Heart left ventricle (tissue), 16 donors: Measurements from ENCODE around the gene R3HDM2. TPM values are rescaled to one million over a fixed set of nuclear protein-coding genes. Genes with fewer than 3 reads are reported as not detected.

Experiments used
- ATAC-seq, 4 donors: fragments of 200-7000 bp; cut with Tn5 transposase; one replicate each; pipeline ENCODE4 v1.9.1; 2020 to 2022; ENCODE audit warnings: moderate library complexity in 4 of 4, mild to moderate bottlenecking in 3 of 4, moderate number of reproducible peaks in 1 of 4
- DNase-seq, 5 donors: peaks; one replicate each; pipeline ENCODE4 v3.0.0-alpha.2; 2020
- H3K27ac ChIP-seq, 12 donors: fragments of 200-600 bp; sonication (generic) in 4 of 12; one replicate each; pipeline versions ENCODE4 v1.5.0 to v1.8.0; 2016 to 2022; ENCODE audit warnings: mild to moderate bottlenecking in 2 of 12
- H3K27me3 ChIP-seq, 9 donors: fragments of 200-600 bp; sonication (generic) in 2 of 9; one replicate each; pipeline versions ENCODE4 v1.5.1 to v1.8.0; 2016 to 2022; ENCODE audit warnings: mild to moderate bottlenecking in 3 of 9
- H3K36me3 ChIP-seq, 9 donors: fragments of 200-600 bp; sonication (generic) in 2 of 9; one replicate each; pipeline versions ENCODE4 v1.5.0 to v1.8.0; 2018 to 2022; ENCODE audit warnings: mild to moderate bottlenecking in 2 of 9
- H3K4me1 ChIP-seq, 12 donors: fragments of 200-600 bp; sonication (generic) in 4 of 12; one replicate each; pipeline versions ENCODE4 v1.5.0 to v1.8.0; 2016 to 2022; ENCODE audit warnings: mild to moderate bottlenecking in 3 of 12
- H3K4me3 ChIP-seq, 12 donors: fragments of 200-600 bp; sonication (generic) in 4 of 12; one replicate each; pipeline versions ENCODE4 v1.5.0 to v1.8.0; 2017 to 2022; ENCODE audit warnings: mild to moderate bottlenecking in 9 of 12, moderate library complexity in 4 of 12
- H3K9me3 ChIP-seq, 12 donors: fragments of 200-600 bp; sonication (generic) in 4 of 12; one replicate each; pipeline versions ENCODE4 v1.5.0 to v1.8.0; 2016 to 2022; ENCODE audit warnings: mild to moderate bottlenecking in 1 of 12
- POLR2A ChIP-seq, 2 donors: fragments of 450-650 bp; IDR thresholded peaks; one replicate each; pipeline ENCODE4 v1.6.1; 2017; ENCODE audit warnings: antibody characterized with exemption in 2 of 2, mild to moderate bottlenecking in 2 of 2, moderate library complexity in 2 of 2
- WGBS, 4 donors: extraction: QIAGEN DNeasy Blood & Tissue Kit in 2 of 4; methylation state at CpG; one replicate each; pipeline versions ENCODE4 v1.1.5 to v1.1.7; 2013 to 2018; 5-methylcytosine and 5-hydroxymethylcytosine counted together
- intact Hi-C, 10 donors: fragments of 100-400 bp; cut with DNase I; formaldehyde crosslinking; loops; one replicate each; pipeline versions ENCODE4 v1.11.1 to v1.14.2; 2022
- polyA plus RNA-seq, 2 donors: library from polyadenylated mRNA; stranded (reverse); fragments of 200-250 nt; gene quantifications; one replicate each; pipeline ENCODE4 v1.2.3, GENCODE V29; 2013
- total RNA-seq, 9 donors: library from RNA; depleted of rRNA in 2 of 9; stranded (reverse); fragments of >200 nt in 2 of 9; fragmentation: NEBNext Ultra II Directional in 3 of 9; extraction: Animal tissue kit (Norgen Biotek cat#: 25700) in 3 of 9; gene quantifications; one replicate each; pipeline versions ENCODE4 v1.1.0 to v1.2.4, GENCODE V29; 2016 to 2023
- TF ChIP-seq, protein P1 (sequence below), 12 donors: fragments of 200-600 bp; sonication (generic) in 4 of 12; IDR thresholded peaks; one replicate each; pipeline versions ENCODE4 v1.5.0 to v1.8.0; 2018 to 2022; ENCODE audit warnings: antibody characterized with exemption in 12 of 12, mild to moderate bottlenecking in 5 of 12
- donor health status: ischemic (EF 13 %, LVEDD 7.1; RV severe dilation, severe dysfunction).
- donor health status: healthy with polysubstance abuse.
- donor health status: DM: no; HTN: yes; CAD: no.
- donor health status: DM: no; HTN: no; CAD: no.
- donor health status: ischemic (EF 25% LVEDD 6.9; RV normal size, moderate dysfunction).
- donor health status: ischemic (EF 25% LVEDD 5.7; RV mildly dilated, moderate dysfunction).
- donor health status: healthy.
- donor health status: DM: yes; HTN: yes; CAD: no.
- donor health status: ischemic (EF 35%, LVEDD 5.7; RV mildly dilated, moderate dysfunction).
- donor health status: nonischemic (EF 11% LVEDD 7.7; RV severe dilation, severe dysfunction).
- donor health status: DM: yes; HTN: yes; CAD: no.
- donor health status: PGD.
- donor health status: ischemic (EF 29% LVEDD 5.4; RV normal size, mild dysfunction).
- donor health status: nonischemic (EF 23%, LVEDD 6.1; RV moderate dilation, normal function).

Gene R3HDM2
- total and polyA plus RNA-seq, 11 donors: 12.7 to 102 (median 59.8) TPM

DNA sequence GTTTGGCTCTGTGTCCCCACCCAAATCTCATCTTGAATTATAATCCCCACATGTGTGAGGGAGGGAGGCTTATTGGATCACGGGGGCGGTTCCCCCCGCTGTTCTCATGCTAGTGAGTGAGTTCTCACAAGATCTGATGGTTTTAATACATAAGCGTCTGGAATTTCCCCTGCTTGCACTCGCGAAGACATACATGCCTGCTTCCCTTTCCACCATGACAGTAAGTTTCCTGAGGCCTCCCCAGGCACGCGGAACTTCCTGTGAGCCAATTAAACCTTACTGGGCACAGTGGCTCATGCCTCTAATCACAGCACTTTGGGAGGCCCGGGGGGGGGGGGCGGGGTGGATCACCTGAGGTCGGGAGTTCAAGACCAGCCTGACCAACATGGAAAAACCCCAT, 60.8 kb downstream of the R3HDM2 start:
- WGBS, 4 donors: 90 to 96% (median 95%) methylated on average over 10 to 11 of the region's 11 CpGs
- no peak for ATAC-seq
- peaks cover 0 to 25% (median 10%) of the 10 kb centered on the region in 12 donors for H3K4me1 ChIP-seq
- H3K27ac ChIP-seq: no peak overlapping the region
- no peak overlapping the region for H3K4me3 ChIP-seq
- TF ChIP-seq POLR2A (IDR thresholded peaks at IDR 0.05): no peak
- TF ChIP-seq, protein P1, sequence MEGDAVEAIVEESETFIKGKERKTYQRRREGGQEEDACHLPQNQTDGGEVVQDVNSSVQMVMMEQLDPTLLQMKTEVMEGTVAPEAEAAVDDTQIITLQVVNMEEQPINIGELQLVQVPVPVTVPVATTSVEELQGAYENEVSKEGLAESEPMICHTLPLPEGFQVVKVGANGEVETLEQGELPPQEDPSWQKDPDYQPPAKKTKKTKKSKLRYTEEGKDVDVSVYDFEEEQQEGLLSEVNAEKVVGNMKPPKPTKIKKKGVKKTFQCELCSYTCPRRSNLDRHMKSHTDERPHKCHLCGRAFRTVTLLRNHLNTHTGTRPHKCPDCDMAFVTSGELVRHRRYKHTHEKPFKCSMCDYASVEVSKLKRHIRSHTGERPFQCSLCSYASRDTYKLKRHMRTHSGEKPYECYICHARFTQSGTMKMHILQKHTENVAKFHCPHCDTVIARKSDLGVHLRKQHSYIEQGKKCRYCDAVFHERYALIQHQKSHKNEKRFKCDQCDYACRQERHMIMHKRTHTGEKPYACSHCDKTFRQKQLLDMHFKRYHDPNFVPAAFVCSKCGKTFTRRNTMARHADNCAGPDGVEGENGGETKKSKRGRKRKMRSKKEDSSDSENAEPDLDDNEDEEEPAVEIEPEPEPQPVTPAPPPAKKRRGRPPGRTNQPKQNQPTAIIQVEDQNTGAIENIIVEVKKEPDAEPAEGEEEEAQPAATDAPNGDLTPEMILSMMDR (IDR thresholded peaks at IDR 0.05): no peak
- intact Hi-C loops: no loop called here
- H3K27me3 ChIP-seq: no peaks in the 10 kb centered on the region
- peaks cover 0 to 16% (median 6%) of the 10 kb centered on the region in 12 donors for H3K9me3 ChIP-seq
- H3K36me3 ChIP-seq: peaks cover 0 to 4% (median 0%) of the 10 kb centered on the region in 9 donors
- DNase-seq: no peak

DNA sequence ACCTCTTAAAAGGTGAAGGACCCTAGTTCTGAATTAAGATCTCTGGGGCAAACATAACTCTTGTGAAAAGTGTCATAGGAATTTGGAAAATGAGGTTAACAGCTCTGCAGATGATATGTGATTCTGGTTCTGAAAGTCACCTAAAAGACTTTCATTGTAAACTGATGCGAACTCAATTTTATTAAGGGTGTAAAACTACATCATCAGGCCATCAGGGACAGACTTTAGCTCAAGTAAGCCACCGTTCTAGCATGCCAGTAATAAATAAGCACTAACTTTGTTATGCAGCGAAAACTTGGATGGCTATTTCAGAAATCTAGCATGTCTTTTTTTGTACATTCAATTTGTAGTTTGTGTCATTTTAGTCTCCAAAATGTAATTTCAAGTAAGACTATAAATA, 61.6 kb downstream of the R3HDM2 start:
- no peak for ATAC-seq

GRCh38 chr12:57368349-57369095, 62.3 kb downstream of the R3HDM2 start:
- TF ChIP-seq, protein P1 (IDR thresholded peaks at IDR 0.05): peak in 1 of 12 donors; percentile 10
- TF ChIP-seq POLR2A (IDR thresholded peaks at IDR 0.05): no peak
- Histone ChIP-seq H3K27ac (no peak overlapping the region), H3K4me1 (peaks cover 0 to 25% (median 10%) of the 10 kb centered on the region in 12 donors), H3K36me3 (peaks cover 0 to 4% (median 0%) of the 10 kb centered on the region in 9 donors), H3K9me3 (peaks cover 0 to 16% (median 6%) of the 10 kb centered on the region in 12 donors), H3K4me3 (no peak overlapping the region), H3K27me3 (no peaks in the 10 kb centered on the region)
- ATAC-seq (peak in 2 of 4 donors; percentile 47 to 61), DNase-seq (no peak)
- WGBS, 4 donors: 81 to 90% (median 86%) methylated on average over 7 of the region's 7 CpGs
- intact Hi-C loops: no loop called here

More for the DNA sequence above, 61.6 kb downstream of the R3HDM2 start:
- H3K27me3 ChIP-seq: no peaks in the 10 kb centered on the region
- H3K4me3 ChIP-seq: no peak overlapping the region
- H3K36me3 ChIP-seq: peaks cover 0 to 4% (median 0%) of the 10 kb centered on the region in 9 donors
- no peak overlapping the region for H3K27ac ChIP-seq
- H3K9me3 ChIP-seq: peaks cover 0 to 16% (median 6%) of the 10 kb centered on the region in 12 donors
- DNase-seq: no peak
- no peak for TF ChIP-seq POLR2A (IDR thresholded peaks at IDR 0.05)
- TF ChIP-seq, protein P1 (IDR thresholded peaks at IDR 0.05): no peak
- intact Hi-C loops: no loop called here
- peaks cover 0 to 25% (median 10%) of the 10 kb centered on the region in 12 donors for H3K4me1 ChIP-seq
- 93 to 99% (median 95%) methylated on average over 3 of the region's 3 CpGs for WGBS, 4 donors

GRCh38 chr12:57367121-57367520, 63.7 kb downstream of the R3HDM2 start:
- Histone ChIP-seq H3K27me3 (no peaks in the 10 kb centered on the region), H3K4me1 (peaks cover 0 to 18% (median 7%) of the 10 kb centered on the region in 12 donors), H3K9me3 (peaks cover 0 to 16% (median 6%) of the 10 kb centered on the region in 12 donors), H3K36me3 (peaks cover 0 to 4% (median 0%) of the 10 kb centered on the region in 9 donors), H3K27ac (no peak overlapping the region), H3K4me3 (no peak overlapping the region)
- ATAC-seq (no peak), DNase-seq (no peak)
- TF ChIP-seq, protein P1 (IDR thresholded peaks at IDR 0.05): no peak
- TF ChIP-seq POLR2A (IDR thresholded peaks at IDR 0.05): no peak
- intact Hi-C loops: no loop called here
